HG02678 (cell line): ENCODE results near the gene MISFA.
A peak's percentile ranks its signal among the peaks of the same experiment; 100 is the strongest.
"Not testable (repeated sequence)": the region's sequence is repeated elsewhere in the genome, so short reads cannot be mapped to it uniquely, and the experiment has no call there.

Experiments
- ATAC-seq: cut with Tn5 transposase; IDR thresholded peaks from one replicate; pipeline ENCODE4 v1.9.1; 2021; ENCODE audit warnings: mild to moderate bottlenecking, moderate library complexity; ENCODE audit not compliant: unreplicated experiment

The MISFA gene

DNA sequence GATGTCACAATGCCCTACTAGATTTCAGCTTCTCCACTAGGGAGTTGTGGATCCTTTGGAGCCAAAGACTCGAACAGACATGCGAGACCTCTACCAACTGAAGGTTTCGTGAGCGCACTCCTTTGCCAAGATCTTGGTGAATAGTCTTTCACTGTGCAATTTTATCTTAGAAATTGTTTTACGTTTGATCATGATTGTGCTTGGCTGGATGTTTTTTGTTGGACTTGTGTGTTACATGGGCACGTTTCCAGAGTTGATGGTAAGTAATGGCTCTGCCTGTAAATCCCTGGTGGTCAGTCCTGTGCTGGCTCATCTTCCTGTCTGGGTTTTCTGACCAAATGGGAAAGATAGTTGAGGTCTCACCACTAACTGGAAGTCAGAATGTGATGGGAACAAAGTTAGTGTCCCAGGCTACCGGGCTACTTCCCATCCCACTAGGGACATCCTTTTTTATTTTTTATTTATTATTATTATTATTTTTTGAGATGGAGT is at the start of gene MISFA:
MISFA (plus strand) TSS at position 51 of the 492 bp plus-strand sequence; CDS start at position 191, 140 bp downstream.
- no peak for ATAC-seq

DNA sequence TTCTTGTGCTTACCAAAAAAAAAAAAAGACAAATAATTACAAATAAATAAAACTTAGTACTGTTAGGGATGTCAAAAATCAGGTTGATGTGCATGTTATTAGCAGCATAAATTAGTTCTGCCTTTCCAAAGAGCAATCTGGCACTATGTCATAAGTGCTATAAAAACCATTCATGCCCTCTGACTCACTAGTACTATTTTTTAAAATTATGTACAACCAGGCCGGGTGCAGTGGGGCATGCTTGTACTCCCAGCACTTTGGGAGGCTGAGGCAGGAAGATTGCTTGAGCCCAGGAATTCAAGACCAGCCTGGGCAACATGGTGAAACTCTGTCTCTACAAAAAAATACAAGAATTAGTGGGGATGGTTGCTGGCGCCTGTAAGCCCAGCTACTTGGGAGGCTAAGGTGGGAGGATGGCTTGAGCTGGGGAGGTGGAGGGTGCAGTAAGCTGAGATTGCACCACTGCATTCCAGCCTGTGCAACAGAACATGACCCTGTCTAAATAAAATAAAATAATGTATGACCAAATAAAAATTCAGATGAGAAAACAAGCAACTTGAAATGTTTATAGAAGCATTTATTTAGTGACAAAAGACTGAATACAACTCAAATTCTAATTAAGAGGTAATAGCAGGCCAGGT is 36.4 kb upstream of the MISFA start:
- no peak for ATAC-seq

DNA sequence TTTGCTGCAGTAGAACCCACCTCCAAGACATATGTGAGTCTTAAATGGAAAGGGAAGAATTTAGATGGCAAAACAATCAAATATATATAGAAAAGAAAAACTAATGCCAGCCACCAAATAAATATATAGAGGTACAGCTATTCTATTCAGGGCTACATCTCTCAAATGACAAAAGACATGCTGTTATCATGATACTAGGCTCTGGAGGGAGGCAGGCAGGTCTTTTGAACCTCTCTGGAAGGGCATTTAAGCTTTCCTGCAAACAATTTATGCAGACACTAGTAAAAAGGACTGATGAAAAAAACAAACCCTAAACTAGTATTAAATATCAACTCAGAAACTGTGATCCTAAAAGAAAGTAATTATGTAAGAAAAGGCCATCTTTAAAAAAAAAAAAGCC is 35.4 kb upstream of the MISFA start:
- ATAC-seq, result no peak

DNA sequence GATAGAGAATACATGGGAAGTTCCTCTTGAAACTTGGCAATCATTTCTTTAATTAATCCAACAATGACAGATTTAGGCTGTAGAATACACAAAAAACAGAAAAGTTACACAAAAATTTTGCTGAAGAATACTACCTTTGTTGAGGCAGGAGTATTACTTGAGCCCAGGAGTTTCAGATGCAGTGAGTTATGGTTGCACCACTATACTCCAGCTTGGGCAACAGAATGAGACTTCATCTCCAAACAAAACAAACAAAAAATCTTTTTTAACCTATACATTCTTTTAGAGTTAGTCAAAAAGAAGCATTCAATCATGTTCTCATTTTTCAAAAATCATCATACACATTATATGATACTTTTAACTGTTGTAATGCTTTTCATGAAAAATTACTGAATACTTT is 33.2 kb upstream of the MISFA start:
- ATAC-seq, result no peak

DNA sequence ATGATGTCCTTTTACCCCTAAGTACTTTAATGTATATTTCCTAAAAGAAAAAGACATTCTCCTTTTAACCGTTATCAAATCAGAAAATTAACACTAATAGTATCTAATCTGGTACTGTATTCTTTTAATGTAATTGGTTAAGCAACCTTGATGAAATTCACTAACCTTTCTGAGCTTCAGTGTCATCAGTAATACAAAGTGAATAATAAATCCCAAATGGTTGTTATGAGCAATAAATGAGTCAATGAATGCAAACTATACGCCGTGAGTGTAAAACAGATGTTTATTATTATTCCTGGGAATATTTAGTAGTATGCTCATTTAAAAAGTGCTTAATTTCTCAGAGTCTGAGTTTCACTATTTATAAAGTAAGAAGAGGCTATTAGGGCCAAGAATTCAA is 32.5 kb upstream of the MISFA start:
- ATAC-seq, result no peak

DNA sequence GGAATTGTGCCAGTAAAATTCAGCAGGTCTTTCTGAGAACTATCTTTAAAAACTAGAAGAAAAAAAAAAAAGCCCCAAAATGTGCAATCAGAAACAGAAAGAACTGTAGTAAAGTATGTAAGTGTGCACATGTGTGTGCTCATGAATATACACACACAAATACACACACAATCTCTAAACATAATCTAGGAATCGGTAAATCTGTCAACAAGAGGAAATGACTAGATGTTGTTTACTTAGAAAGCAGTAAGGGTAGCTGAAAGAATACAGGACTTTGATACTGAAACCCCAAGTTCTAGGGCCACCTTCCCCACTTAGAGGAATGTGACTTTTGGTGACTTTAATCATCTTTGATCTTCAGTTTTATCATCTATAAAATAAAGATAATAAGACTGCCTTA is 24.2 kb upstream of the MISFA start:
- ATAC-seq, result no peak

DNA sequence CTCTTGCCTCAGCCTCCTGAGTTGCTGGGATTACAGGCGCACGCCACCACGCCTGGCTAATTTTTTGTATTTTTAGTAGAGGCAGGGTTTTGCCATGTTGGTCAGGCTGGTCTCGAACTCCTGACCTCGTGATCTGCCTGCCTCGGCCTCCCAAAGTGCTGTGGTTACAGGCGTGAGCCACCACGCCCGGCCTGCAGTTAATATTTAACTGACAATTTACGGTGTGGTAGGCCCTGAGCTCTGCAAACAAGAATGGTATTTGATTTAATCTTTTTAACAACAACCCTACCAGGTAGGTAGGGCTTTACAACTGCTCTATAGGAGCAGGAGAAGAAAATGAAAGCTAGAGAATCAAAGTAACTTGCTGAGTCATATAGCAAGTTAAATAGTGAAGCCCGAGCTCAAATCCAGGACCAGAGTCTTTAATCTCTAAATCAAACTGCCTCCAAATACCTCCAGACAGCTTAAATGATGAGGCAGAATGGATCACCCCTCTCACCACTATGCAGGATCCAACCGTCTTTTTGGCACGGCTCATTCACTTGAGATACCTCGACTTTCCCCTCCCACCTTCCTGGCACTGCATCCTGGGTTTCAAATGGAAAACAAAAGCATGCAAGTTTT is 20.5 kb upstream of the MISFA start:
- ATAC-seq, result peak; percentile 71

DNA sequence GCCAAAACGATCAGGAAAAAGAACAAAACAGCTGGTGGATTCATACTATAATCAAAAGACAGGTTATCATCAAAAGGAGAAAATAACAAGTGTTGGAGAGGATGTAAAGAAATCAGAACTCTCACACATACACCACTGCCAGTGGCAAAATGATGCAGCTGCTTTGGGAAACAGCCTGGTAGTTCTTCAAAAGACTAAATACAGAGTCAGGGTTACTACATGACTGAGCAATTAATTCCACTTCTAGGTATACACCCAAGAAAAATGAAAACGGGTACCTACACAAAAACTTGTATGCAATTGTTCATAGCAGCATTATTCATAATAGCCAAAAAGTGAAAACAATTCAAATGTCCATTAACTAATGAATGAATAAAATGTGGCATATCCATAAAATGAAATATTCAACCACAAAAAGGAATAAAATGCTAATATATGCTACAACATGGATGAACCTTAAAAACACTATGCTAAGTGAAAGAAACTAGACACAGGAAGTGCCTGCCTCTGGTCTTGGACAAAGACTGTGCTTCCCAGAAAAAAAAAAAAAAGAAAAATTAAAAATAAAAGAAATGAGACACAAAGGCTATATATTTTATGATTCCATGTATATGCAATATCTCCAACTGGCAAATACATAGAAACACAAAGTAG is 19.3 kb upstream of the MISFA start:
- ATAC-seq, result no peak

DNA sequence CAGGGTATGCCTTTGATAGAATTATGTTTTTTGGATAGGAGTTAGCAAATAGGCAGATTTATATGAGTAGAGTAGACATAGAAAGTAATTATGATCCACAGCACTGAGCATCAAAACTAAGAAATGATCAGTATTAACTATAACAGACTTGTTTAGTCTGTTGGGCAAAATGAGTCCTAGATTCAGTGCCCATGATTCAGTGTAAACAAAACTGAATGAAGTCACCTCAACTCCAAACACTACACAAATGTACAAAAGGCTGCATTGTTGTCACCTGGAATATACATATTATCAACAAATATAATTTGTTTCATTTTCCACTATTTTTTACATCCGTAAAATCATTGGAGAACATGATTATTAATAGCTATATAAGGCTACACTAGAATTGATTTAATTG is 17.8 kb upstream of the MISFA start:
- ATAC-seq, result no peak

DNA sequence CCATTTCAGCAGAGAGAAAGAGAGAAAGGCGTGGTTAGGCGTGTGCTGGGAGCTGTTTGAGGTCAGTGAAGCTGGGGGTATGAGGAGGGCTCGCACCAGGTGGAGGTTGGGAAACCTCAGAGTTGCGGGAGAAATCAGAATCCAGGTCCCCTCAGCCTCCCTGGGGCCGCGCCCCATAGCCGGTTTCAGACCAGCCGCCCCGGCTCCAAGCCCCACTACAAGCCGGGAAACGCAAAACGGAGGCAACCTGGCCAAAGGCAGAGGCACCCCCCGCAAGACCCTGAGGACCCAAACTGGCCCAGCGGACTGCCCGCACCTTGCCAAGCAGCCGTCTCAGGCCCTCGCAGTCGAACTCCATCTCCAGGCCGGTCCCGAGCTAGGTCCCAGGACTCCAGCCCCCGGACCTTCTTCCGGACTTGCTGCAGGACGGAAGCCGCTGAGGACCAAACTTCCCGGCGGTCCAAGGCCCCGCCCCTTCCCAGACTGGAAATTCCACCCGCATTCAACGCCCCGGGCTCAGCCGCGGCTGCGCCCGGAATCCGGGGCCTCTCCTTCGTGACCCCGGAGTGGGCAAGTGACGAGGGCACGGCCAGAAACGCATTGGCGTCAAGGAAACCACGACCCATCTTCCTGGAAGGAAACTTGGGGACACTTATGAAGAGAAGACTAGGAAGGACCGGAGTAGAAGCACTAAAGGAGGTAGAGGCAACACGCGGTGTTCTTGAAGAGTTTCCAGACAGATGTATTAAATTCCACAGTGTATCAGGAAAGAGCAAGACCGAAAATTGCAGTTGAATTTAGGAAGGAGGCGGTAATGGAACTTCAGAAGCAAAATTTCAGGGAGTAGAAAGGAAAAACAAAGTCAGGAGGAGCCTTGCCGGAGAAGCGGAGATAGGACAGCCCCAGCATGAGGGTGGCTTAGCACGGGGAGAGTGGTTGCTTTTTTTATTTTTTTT is 11.0 kb upstream of the MISFA start, which contains the start of gene UEVLD:
UEVLD (minus strand) TSS at position 438 of the 956 bp plus-strand sequence; CDS start at position 358, 80 bp downstream.
- ATAC-seq, result peak; percentile 69

DNA sequence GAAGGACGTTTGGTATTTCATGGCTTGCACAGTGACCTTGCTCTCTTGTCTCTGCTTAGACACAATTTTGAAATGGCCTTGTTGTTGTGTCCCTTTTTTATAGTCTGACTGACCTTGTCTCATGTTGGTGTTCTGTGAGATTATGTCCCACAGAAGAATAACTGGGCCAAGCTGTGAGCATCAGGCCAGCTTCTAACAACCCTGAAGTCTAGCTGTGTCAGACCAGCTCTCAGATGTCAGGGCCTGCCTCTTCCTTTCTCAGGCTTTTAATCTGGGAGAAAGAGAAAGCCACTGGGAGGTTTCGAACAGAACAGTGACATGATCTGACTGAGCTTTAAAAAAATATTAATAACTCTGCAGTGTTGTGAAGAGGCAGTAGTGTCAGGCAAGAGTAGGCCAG is 9.0 kb upstream of the MISFA start:
- no peak for ATAC-seq

DNA sequence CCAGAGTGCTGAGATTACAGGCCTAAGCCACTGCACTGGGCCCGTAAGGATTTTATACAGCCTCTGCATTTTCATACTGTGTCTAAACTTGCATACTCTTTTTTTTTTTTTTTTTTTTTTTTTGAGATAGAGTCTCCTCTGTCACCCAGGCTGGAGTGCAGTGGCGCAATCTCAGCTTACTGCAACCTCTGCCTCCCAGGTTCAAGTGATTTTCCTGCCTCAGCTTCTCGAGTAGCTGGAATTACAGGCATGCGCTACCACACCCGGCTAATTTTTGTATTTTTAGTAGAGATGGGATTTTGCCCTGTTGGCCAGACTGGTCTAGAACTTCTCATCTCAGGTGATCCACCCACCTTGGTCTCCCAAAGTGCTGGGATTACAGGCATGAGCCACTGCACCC is 5.5 kb upstream of the MISFA start:
- ATAC-seq, result not testable (repeated sequence)

DNA sequence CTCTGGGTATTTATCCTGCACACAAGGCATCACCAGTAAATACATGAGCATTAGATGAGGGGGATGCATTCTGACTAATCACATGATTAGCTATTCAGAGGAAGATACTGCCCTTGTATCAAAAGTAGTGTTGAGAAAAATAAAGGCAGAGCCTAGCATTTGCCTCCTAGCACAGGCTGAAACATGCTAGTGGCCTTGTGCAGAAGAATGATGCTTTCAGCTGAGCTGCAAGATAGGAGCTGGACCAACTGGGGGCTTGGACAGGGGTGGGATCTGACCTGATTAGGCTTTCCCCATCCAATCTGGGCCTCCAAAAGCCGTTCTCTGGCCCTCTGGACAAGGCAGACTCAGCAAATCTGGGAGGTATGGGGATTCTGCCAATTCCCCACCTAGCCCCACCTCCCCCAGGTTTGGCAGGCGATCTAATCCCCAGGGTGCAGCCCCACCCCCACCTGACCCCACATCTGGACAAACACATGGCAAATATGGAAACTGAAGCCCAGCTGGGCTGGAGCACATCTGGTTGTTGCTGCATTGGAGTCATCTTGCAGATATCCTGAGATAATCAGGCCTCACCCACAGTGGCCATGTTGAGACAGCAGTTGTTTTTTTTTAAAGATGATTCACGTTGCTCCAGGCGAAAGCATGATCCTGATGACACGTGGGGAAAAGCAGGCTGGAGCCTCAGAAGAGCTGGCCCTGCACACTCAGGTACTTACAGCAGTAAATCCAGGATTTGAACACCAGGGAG is 4.4 kb upstream of the MISFA start:
- no peak for ATAC-seq

DNA sequence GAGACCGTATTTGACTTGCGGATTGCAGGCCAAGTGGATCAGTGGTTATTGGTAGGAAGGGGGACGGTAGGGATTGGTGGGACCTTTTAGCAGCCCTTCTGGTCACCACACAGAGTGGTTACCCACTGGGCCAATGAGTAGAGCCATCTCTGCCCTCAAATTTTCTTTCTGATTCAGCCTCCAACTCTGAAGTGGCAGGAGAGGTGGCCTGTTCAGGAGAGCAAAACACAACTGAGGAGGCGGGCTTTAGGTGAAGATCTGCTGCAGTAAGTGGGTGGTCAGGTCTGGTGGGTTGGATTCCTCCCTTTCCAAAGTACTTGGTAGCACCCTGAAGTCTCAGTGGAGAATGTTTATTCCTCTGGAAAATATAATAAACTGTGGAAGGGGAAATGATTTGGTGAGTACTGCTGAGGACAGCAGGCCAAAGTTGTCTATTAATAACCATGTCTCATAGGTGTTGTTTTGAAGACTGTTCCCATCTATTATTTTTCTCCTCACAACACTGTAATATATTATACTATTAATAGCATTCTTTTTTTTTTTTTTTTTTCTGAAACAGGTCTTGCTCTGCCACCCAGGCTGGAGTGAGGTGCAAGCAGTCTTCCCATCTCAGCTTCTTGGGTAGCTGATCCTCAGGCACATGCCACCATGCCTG is 1.5 kb downstream of the MISFA start:
- no peak for ATAC-seq

DNA sequence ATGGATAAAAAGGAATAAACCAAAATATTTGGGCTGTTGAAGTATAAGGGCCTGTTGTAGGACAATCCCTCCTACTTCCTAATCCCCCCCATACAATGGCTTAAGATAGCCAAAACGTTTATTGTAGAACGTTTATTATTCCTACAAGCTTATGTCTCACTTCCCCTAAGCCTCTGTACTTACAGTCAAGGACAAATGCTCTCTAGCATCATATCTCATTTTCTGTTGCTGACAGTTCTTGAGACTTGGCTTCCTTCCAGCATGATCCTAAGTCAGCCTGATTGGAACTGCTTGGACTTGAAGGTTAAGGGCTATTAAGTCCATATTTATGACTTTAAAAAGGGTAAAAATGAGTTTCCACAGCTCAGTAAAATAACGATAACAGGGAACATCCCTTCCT is 8.8 kb downstream of the MISFA start:
- ATAC-seq, result no peak

DNA sequence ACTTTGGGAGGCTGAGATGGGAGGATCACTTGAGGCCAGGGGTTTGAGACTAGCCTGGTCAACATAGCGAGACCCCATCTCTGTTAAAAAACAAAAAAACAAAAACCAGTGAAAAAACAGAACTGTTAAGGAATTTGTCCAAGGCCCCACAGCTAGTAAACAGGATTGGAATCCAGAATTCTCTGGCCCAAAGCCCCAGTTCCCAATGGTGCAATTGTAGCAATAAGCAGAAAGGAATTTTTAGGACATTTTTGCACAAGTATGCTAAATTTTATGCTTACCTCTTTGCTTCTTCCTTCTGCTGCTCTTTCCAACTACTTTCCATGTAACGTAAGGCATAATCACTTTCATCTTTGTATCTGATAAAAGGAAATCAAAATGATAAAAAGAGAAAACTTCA is 11.6 kb downstream of the MISFA start:
- no peak for ATAC-seq

DNA sequence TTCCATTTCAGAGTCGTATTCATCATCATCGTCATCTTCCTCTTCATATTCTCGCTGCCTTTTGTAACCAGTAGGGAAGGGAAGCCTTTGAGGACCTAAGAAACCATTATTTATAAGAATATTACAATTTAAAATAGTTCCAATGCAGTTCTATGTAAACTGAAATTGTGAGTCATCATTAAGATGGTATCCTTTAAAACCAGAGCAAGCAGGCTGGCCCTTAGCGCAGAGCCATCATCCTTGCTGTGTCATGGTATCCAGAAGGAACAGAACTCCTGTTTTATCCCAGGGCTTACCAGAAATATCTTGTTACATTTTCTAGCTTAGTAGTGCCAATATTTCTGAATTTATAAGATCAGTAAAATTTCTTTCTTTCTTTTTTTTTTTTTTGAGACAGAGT is 12.8 kb downstream of the MISFA start:
- ATAC-seq, result no peak

DNA sequence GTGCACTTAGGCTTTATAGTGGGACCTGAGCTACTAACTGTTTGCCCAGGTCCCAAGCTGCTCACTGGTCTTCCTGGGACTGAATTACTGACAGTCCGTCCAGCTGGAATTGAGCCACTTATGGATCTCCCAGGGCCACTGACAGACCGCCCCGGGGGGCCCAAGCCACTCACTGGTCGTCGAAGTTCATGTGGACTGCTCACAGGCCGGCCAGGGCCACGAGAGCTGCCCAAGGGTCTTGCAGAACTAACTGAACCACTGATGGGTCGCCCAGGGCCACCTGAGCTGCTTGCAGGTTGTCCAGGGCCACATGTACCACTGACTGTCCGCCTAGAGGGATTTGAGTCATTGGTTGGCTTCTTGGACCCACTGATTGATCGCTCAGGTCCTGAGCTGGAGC is 15.1 kb downstream of the MISFA start:
- no peak for ATAC-seq

DNA sequence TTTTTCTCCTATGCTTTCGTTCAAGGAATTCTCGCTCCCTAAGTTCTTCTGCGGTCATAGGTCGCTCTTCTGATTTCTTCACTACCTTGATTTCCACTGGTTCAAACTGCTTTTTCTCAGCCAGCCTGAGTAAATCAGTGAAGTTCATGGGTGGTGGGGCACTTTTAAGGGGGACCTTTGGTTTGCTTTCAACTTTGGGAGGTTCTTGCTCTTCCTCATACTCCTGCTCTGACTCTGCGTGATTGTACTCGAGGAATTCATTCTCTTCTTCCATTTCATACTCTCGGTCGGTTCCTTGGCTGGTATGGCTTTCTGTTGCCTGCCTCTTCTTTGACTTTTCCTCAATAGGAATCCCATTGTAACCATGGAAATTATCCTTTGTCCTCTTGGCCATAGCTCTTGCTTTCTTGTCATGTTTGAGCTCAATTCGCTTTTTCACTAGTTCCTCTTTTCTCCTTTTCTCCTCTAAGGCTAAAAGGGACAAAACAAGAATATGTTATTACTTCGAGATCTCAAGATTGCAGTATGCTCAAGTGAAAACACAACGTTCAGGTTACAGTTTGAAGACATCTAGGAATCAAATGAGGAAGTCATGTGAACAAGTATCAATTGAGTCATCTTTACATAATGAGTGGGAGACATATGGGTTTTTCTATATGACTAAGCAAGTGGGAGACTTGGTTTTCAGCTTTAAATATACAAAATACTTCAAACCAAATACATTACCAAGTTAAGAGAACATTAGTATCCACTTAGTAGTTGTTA is 16.2 kb downstream of the MISFA start:
- peak; percentile 90 for ATAC-seq
